KOPT-K1 (cell line): ENCODE results near the gene SAPCD1.

Experiments
- H3K27ac ChIP-seq: fragments of 200-600 bp; sonication (generic); 2 replicates; pipeline ENCODE4 v1.5.1; 2016; ENCODE audit warnings: antibody characterized with exemption, mild to moderate bottlenecking, low read depth, low read length; ENCODE audit not compliant: poor library complexity, severe bottlenecking
- H3K36me3 ChIP-seq: fragments of 200-600 bp; sonication (generic); 2 replicates; pipeline ENCODE4 v1.5.1; 2017; ENCODE audit warnings: antibody characterized with exemption, mild to moderate bottlenecking, low read length, moderate library complexity; ENCODE audit not compliant: insufficient read depth
- H3K9me3 ChIP-seq: fragments of 200-600 bp; sonication (generic); 2 replicates; pipeline ENCODE4 v1.5.1; 2017; ENCODE audit warnings: antibody characterized with exemption, low read length, mild to moderate bottlenecking; ENCODE audit not compliant: insufficient read depth, poor library complexity, severe bottlenecking

The SAPCD1 gene

GRCh38 chr6:31736768-31737314, 25.6 kb upstream of the SAPCD1 start:
- peaks cover 35% of the 10 kb centered on the region for H3K36me3 ChIP-seq
- H3K9me3 ChIP-seq, result no peaks in the 10 kb centered on the region
- H3K27ac ChIP-seq, result peak overlapping the region; percentile 98

DNA sequence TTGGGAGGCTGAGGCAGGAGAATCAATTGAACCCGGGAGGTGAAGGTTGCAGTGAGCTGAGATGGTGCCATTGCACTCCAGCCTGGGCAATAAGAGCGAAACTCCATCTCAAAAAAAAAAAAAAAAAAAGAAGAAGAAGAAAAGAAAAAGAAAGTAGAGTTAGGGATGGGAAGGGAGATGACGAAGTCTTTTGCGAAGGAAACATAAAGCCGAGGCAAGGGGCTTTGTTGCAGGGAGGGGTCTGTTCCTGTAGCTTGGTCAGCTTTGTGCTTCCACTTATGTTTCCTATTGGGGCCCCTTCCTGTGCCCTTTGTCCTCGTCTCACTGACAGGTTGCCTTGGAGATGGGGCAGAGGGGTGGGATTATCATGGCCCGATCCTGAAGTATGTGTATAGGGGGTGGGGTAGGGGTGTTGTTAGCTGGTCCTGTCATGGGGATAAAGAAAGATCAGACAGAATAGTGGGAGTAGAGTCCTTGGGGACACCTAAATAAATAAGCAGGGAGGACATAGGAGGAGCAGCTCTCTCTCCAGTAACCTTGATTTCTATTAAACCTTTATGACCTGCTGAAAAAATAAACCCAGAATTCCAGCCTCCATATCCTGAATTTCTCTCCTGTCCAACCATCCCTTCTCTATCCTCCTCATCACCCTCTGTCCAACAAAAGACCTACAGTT, 25.0 kb upstream of the SAPCD1 start:
- Histone ChIP-seq H3K9me3 (no peaks in the 10 kb centered on the region), H3K27ac (peak overlapping the region; percentile 98), H3K36me3 (peaks cover 35% of the 10 kb centered on the region)

DNA sequence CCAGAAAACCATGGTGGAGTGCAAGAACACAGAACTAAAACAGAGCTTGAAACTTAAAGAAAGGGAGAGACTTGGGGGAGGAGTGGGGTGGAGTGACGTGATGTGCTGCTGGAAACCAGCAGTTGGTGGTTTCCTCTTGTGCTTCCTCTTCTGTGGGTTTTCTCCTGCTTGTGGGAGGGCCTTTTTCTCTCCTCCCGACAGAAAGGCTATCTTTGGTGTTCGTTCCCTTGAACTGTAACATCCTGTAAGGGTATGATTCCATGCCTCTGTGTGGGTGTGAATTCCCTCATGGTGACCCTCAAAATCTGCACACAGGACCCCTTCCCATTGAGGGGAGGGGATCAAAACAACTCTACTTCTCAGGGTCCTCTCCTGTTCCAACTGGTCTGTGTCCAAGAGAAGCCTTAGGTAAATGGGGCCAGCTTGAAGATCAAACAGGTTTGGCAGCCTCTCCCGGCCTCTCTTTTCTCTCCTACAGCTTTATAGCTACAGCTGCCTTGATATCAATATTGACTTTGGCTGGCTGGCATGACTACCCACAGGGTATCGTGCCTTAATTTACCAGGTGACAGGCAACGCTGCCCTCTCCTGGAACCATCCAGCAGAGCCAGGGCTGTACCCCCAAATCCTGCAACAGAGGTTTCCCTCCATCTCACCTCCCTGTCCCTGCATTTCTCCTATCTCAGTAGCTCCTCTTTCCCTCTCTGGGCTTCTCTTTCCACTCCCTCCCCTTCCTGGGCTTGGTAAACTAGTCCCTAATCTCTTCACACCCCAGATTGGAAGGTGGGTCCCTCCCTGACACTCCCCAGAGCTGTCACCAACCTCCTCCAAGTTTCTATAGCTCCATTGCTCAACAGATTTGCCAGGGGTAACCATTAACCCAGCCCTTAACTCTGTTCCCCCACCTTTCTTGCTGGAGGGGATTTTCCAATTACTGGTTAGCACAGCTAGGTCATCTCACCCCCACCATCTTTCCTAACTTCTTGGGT, 24.2 kb upstream of the SAPCD1 start:
- Histone ChIP-seq H3K9me3 (no peaks in the 10 kb centered on the region), H3K27ac (peak overlapping the region; percentile 98), H3K36me3 (peaks cover 35% of the 10 kb centered on the region)

GRCh38 chr6:31739639-31740396, 22.6 kb upstream of the SAPCD1 start, which contains the start of gene MSH5:
MSH5 (plus strand) TSS chr6:31740005; CDS start chr6:31740467, 462 bp downstream.
- peak within 1 kb of the TSS; percentile 98 for H3K27ac ChIP-seq
- peaks cover 38% of the 10 kb centered on the region for H3K36me3 ChIP-seq
- H3K9me3 ChIP-seq, result no peaks in the 10 kb centered on the region

- H3K9me3 ChIP-seq, result no peaks in the 10 kb centered on the region
- peak overlapping the region; percentile 98 for H3K27ac ChIP-seq
- peaks cover 46% of the 10 kb centered on the region for H3K36me3 ChIP-seq
These were observed 21.8 kb upstream of the SAPCD1 start for GRCh38 chr6:31740397-31741223.

DNA sequence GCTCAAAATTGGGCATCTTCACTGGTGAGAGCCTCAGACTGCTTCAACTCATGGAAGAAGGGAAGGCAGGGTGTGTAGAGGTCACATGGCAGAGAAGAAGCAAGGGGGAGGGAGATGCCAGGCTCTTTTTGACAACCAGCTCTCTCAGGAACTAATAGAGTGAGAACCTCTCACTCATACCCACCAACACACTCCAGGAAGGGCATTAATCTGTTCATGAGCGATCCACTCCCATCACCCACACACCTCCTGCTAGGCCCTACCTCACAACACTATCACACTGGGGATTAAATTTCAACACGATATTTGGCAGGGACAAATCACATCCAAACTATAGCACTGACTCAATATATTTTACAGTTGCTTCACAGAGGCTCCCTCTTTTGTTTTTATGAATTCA, 20.6 kb upstream of the SAPCD1 start:
- H3K9me3 ChIP-seq, result no peaks in the 10 kb centered on the region
- peaks cover 55% of the 10 kb centered on the region for H3K36me3 ChIP-seq
- H3K27ac ChIP-seq, result peak overlapping the region; percentile 98

DNA sequence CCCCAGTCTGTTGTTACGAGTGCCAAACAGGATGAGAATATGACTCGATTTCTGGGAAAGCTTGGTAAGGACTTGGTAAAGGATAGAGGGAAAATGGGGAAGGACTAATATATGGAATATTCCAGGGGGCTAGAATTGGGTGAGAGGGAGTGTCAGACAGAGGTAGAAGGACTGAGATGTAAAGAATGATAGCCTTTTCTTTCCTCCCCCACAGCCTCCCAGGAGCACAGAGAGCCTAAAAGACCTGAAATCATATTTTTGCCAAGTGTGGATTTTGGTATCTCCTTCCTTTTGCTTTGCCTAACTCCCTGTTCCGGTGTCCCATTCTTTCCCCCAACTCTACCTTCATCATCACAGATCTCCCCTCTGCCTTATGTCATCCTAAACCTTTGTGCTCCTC, 19.6 kb upstream of the SAPCD1 start:
- H3K36me3 ChIP-seq, result peaks cover 65% of the 10 kb centered on the region
- H3K27ac ChIP-seq, result no peak overlapping the region
- H3K9me3 ChIP-seq, result no peaks in the 10 kb centered on the region

DNA sequence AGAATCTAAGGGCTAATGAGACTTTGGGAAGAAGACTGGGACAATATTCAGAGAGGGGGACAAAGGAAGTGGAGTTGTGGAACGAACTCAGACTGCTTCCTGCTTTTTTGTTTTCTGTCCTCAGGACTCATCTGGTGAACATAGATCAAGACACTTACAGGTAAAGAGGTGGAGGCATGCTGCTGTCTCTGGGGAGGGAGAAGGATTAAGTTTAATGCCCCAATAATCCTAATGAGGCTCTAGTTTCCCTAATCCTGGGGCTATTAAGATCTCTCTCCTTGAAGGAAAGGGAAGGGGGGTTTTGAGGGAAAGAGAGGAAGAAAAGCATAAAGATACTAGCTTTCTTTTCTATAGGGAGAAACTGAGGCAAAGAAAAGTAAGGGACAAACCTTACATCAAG, 18.0 kb upstream of the SAPCD1 start:
- peaks cover 81% of the 10 kb centered on the region for H3K36me3 ChIP-seq
- H3K9me3 ChIP-seq, result no peaks in the 10 kb centered on the region
- H3K27ac ChIP-seq, result no peak overlapping the region

- Histone ChIP-seq H3K27ac (no peak overlapping the region), H3K36me3 (peaks cover 65% of the 10 kb centered on the region), H3K9me3 (no peaks in the 10 kb centered on the region)
These were observed 13.0 kb upstream of the SAPCD1 start for GRCh38 chr6:31749301-31750036.

GRCh38 chr6:31750411-31751022, 11.9 kb upstream of the SAPCD1 start:
- no peaks in the 10 kb centered on the region for H3K9me3 ChIP-seq
- no peak overlapping the region for H3K27ac ChIP-seq
- H3K36me3 ChIP-seq, result peaks cover 55% of the 10 kb centered on the region

GRCh38 chr6:31752739-31753319, 9.6 kb upstream of the SAPCD1 start:
- Histone ChIP-seq H3K27ac (no peak overlapping the region), H3K9me3 (no peaks in the 10 kb centered on the region), H3K36me3 (peaks cover 38% of the 10 kb centered on the region)

- no peak overlapping the region for H3K27ac ChIP-seq
- no peaks in the 10 kb centered on the region for H3K9me3 ChIP-seq
- peaks cover 60% of the 10 kb centered on the region for H3K36me3 ChIP-seq
These were observed 4.2 kb upstream of the SAPCD1 start for GRCh38 chr6:31758281-31758680.

DNA sequence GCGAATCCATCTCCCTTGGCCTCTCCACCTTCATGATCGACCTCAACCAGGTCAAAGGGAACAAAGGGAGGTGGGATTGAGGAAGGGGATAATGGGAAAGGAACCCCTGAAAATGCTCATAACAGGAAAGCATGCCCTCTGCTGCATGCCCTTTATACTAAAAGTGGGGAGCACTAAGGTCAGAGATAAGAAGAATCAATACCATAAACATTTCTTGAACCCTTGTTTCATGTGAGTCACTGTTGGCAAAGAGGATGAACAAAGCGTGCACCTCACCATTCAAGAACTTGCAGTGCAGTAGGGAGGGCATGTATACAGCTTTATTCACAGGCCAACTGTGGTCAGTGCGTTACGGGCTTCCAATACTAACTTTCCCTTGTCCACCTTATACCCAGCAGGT, 1.7 kb upstream of the SAPCD1 start:
- Histone ChIP-seq H3K36me3 (peaks cover 79% of the 10 kb centered on the region), H3K9me3 (no peaks in the 10 kb centered on the region), H3K27ac (no peak overlapping the region)
